Colonic mucosa (tissue), 4 donors: Measurements from ENCODE around the gene METTL27. TPM values are rescaled to one million over a fixed set of nuclear protein-coding genes. Genes with fewer than 3 reads are reported as not detected.

Source experiments
- DNase-seq: peaks from one replicate; pipeline ENCODE4 v3.0.0-alpha.2; 2020
- H3K27ac ChIP-seq: fragments of 200-600 bp; one replicate; pipeline ENCODE4 v1.8.0; 2021
- H3K27me3 ChIP-seq: fragments of 200-600 bp; one replicate; pipeline ENCODE4 v1.8.0; 2021
- H3K36me3 ChIP-seq: fragments of 200-600 bp; one replicate; pipeline ENCODE4 v1.8.0; 2021
- H3K4me1 ChIP-seq: fragments of 200-600 bp; one replicate; pipeline ENCODE4 v1.8.0; 2021; ENCODE audit warnings: mild to moderate bottlenecking
- H3K4me3 ChIP-seq: fragments of 200-600 bp; one replicate; pipeline ENCODE4 v1.8.0; 2021
- H3K9ac ChIP-seq, 2 donors: one replicate each; pipeline ENCODE4 v1.7.0; 2013; ENCODE audit warnings: control low read depth in 2 of 2, low read depth in 2 of 2, low read length in 2 of 2
- H3K9me3 ChIP-seq: fragments of 200-600 bp; one replicate; pipeline ENCODE4 v1.8.0; 2021
- intact Hi-C: fragments of 100-400 bp; cut with DNase I; formaldehyde crosslinking; loops from one replicate; pipeline ENCODE4 v1.14.1; 2022
- total RNA-seq, 2 donors: library from RNA; stranded (reverse); fragmentation: NEBNext Ultra II Directional in 1 of 2; extraction: Animal tissue kit (Norgen Biotek cat#: 25700) in 1 of 2; gene quantifications; one replicate each; pipeline ENCODE4 v1.2.1, GENCODE V29; 2021
- TF ChIP-seq, protein P1 (sequence below): fragments of 200-600 bp; IDR thresholded peaks from one replicate; pipeline ENCODE4 v1.8.0; 2022; ENCODE audit warnings: antibody characterized with exemption, mild to moderate bottlenecking
- donor health status: healthy.
- donor health status: DM: no; HTN: no; CAD: no.
- donor health status: DM: no; HTN: no; CAD: no.

The METTL27 gene
- total RNA-seq, 2 donors from 2014 or later = 4.0 to 7.4 TPM

- Histone ChIP-seq H3K9me3 (no peaks in the 10 kb centered on the region), H3K36me3 (no peaks in the 10 kb centered on the region), H3K9ac (no peak overlapping the region), H3K27ac (no peak overlapping the region), H3K27me3 (no peaks in the 10 kb centered on the region), H3K4me1 (no peaks in the 10 kb centered on the region), H3K4me3 (no peak overlapping the region)
- DNase-seq = no peak
- intact Hi-C loops = no loop called here
- TF ChIP-seq, protein P1, sequence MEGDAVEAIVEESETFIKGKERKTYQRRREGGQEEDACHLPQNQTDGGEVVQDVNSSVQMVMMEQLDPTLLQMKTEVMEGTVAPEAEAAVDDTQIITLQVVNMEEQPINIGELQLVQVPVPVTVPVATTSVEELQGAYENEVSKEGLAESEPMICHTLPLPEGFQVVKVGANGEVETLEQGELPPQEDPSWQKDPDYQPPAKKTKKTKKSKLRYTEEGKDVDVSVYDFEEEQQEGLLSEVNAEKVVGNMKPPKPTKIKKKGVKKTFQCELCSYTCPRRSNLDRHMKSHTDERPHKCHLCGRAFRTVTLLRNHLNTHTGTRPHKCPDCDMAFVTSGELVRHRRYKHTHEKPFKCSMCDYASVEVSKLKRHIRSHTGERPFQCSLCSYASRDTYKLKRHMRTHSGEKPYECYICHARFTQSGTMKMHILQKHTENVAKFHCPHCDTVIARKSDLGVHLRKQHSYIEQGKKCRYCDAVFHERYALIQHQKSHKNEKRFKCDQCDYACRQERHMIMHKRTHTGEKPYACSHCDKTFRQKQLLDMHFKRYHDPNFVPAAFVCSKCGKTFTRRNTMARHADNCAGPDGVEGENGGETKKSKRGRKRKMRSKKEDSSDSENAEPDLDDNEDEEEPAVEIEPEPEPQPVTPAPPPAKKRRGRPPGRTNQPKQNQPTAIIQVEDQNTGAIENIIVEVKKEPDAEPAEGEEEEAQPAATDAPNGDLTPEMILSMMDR = no peak
Measured at GRCh38 chr7:73880755-73881328, 38.5 kb upstream of the METTL27 start.

DNA sequence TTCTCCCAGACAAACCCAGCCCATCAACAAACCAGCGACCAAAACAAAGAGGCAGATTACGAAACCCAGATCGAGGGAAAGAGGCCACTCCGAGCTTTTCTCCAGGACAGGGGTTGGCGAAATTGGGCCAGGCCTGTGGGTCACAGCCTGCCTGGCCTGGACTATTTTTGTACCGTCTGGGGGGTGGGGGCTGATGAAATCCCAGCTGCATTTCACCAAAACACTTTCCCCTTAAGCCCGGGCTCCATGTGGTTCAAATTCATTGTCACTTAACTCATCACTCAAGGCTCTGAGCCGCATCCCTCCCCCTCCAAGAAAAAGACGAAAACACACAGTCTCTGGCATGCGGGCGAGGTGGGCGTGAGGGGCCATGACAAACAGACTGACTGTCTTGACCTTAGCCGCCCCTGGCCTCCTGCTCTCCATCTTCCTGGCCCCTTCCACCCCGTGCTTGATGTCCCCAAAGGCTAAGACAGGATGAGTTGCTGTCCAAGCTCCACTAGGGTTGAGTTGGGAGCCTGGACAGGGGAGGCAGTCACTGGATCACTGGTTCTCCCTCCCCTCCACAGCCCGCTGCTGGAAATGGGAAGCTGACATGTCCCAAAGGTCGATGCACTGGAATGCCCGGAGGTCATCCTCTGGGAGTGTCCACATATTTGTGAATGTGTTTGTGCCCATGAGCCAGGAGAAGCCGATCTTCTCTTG lies 37.8 kb upstream of the METTL27 start:
- no peak for DNase-seq
- intact Hi-C loops = no loop called here

GRCh38 chr7:73876973-73877372 lies 34.7 kb upstream of the METTL27 start:
- H3K4me3 ChIP-seq = no peak overlapping the region
- H3K27ac ChIP-seq = no peak overlapping the region
- no peak overlapping the region for H3K9ac ChIP-seq
- no peaks in the 10 kb centered on the region for H3K4me1 ChIP-seq
- DNase-seq = no peak
- H3K36me3 ChIP-seq = no peaks in the 10 kb centered on the region
- no peaks in the 10 kb centered on the region for H3K27me3 ChIP-seq
- intact Hi-C loops = no loop called here
- TF ChIP-seq, protein P1 = no peak
- no peaks in the 10 kb centered on the region for H3K9me3 ChIP-seq

More for the DNA sequence above, 37.8 kb upstream of the METTL27 start:
- H3K36me3 ChIP-seq = no peaks in the 10 kb centered on the region
- no peaks in the 10 kb centered on the region for H3K27me3 ChIP-seq
- TF ChIP-seq, protein P1 = no peak
- no peak overlapping the region for H3K9ac ChIP-seq
- H3K4me1 ChIP-seq = no peaks in the 10 kb centered on the region
- H3K27ac ChIP-seq = no peak overlapping the region
- H3K4me3 ChIP-seq = no peak overlapping the region
- no peaks in the 10 kb centered on the region for H3K9me3 ChIP-seq

- no peaks in the 10 kb centered on the region for H3K36me3 ChIP-seq
- H3K27me3 ChIP-seq = no peaks in the 10 kb centered on the region
- H3K9me3 ChIP-seq = no peaks in the 10 kb centered on the region
- TF ChIP-seq, protein P1 = no peak
- H3K9ac ChIP-seq = no peak overlapping the region
- H3K4me3 ChIP-seq = no peak overlapping the region
- no peak for DNase-seq
- no peaks in the 10 kb centered on the region for H3K4me1 ChIP-seq
- intact Hi-C loops = no loop called here
- no peak overlapping the region for H3K27ac ChIP-seq
Measured at GRCh38 chr7:73876361-73876760, 34.0 kb upstream of the METTL27 start.

GRCh38 chr7:73872056-73872908 lies 30.0 kb upstream of the METTL27 start:
- intact Hi-C loops = no loop called here
- no peak overlapping the region for H3K9ac ChIP-seq
- H3K4me3 ChIP-seq = no peak overlapping the region
- TF ChIP-seq, protein P1 = no peak
- H3K27ac ChIP-seq = no peak overlapping the region
- H3K36me3 ChIP-seq = no peaks in the 10 kb centered on the region
- DNase-seq = no peak
- no peaks in the 10 kb centered on the region for H3K27me3 ChIP-seq
- H3K9me3 ChIP-seq = no peaks in the 10 kb centered on the region
- no peaks in the 10 kb centered on the region for H3K4me1 ChIP-seq
